GDM1 (cell line): ENCODE results near the gene GBX1.

Experiments
- DNase-seq: peaks from one replicate; lab custom pipeline; 2025; lab: John Stamatoyannopoulos, UW

Gene GBX1

DNA sequence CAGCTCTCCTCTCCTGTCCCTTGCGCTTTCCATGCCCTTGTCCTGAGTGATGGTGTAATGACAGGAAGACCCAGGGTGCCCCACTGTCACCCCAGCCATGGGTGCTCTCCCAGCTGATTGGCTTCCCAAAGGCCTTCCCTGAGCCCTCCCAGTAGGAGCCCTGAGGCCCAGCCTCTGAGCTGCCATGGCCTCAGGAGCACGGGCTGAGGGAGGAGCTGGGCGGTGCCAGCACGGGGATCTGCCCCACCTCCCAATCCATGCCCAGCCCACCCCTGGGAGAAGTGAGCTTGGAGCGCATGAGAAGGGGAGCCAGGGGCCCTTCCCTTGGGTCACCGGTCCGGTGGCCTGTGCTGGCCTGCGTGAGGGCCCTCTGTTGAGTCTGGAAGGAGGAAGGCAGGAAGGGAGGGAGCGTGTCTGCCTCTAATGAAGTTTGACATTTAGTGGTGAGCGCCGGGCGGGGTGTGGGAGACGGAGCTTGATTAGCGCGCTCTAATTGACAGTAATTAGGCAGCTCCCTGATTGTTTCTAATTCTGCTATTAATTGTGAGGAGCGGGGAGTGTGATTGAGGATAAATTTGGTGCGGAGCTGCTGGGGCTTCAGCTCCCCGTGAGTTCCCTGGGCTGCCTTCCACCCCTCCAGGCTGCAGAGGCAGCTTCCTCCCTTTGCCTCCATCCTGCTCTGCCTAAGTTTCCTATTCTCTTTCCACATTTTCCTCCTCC is 28.3 kb downstream of the GBX1 start:
- no peak for DNase-seq

DNA sequence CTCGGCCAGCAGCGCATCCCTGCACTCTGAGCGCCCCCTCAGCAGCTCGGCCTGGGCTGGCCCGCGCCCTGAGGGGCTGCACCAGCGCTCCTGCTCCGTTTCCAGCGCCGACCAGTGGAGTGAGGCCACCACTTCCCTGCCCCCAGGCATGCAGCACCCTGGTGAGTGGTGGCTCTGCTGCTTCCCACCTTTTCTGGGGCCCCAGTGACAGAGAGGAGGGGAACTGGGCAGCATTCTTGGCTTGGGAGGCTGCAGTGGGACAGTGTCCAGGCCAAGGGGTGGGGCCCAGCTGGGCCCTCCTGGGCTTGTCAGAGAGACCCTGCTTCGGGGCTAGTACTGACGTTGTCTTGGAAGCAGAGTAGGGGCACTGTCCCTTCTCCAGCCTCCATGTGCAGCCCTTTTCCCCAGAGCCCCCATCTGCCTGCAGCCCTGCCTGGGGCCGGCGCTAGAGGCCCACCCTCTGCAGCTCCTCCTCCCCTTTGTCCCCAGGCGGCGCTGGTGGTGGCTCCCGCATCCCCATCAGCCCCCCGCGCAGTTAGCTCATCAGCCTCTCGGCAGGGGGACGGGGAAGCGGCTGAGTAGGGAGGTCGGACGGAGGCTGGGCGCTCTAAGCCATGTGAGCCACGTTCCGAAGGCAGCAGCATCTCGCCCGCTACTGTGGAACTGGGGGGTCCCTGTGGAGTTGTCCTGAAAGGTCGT is 29.2 kb downstream of the GBX1 start:
- DNase-seq, result no peak

DNA sequence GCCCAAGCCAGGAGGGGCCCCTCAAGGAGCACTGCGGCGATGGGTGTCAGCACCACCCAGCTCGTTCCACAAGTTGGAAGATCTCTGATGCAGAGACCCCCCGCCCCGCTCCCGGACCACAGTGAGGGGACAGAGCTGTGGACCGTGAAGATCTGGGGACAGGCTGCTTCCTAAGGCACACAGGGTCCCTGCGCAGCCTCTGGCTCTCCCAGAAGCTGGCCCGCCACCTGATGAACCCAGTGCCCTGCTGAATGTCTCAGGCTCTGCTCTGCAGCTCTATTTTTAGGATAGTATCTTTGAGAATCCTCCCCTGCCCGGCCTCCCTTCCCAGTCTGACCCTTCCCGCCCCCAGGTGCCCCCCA is 29.7 kb downstream of the GBX1 start:
- DNase-seq, result no peak

DNA sequence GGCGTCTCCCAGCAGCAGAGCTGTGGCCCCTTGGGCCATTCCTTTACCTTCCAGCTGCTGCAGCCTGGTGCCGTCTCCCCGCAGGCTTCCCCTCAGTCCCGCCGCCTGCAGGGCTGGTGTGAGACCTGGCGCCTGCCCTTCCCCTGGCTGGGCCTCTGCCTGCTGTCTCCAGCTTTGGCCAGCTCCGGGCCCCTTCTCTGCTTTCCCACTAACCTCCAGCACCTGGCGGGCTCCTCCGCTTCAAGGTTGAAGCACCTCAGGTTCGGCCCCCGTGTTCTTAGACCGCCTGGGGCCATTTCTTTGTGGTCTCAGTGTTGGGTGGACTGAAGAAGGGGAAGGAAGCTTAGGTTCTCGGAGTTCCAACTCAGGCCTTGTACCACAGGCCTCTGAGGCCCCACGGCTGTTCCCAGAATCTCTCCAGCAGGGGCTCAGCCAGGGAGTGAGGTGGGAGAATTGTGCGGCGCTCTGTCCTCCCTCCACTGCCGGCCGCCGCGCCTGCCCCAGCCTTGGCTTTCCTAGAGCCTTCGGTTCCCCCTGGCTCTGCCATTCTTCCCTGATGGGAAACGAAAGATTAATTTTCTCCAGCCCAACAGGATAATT is 30.3 kb downstream of the GBX1 start:
- DNase-seq, result no peak

DNA sequence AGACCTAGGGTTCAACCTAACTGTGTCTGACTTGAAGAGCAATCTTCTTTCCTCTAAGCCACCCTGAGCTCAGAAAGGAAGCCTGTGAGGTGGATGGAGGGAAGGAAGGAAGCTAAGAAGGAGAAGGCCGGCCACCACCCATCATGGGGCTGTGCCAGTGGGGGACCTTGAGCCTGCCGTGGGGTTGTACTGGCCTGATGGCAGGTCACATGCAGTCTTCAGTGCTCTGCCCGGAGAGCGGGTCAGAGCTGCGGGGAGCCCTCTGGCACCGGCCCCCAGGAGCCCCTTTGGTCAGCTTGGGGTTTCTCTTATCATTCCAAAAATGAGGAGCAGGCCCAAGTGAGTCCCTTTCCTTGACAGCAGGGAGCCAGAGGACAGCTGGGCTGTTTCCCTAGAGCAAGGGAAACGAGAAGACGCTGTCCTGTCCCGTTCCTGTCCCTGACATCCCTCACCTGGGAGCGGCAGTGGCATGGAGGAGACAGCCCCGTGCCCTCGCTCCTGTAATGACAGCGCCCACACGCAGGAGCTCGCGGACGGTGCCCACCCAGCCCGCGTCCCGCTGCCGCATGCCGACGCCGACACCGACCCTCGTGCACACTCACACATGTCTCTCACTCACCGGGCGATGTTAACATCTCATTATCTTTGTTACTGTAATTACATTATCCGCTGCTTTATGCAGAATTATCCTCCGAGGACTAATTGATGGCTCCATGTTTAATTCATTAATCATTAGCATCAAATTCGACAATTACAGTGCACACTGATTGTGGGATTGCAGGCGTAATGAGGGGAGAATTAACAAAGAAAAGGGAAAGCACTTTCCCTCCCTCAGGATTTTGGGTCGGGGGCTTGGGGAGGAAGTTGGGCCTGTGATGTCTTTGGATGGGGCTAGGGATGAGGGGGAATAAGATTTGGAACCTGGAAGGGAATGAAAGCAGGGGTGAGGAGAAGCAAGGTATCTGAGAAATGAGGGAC is 31.3 kb downstream of the GBX1 start:
- no peak for DNase-seq

DNA sequence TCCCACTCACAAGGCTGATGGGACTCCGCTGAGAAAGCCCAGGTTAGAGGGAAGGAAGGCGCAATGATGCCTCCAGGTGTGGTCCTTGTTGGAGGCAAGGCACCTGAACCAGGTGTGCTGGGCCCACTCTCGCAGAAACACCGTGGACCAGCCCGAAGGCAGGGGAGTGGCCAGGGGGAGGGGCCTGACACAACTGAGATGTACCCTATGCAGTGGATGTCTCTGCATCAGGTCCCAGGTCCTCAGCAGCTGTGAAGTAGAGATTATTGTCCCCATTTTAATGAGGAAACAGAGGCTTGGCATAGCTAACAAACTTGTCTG is 32.0 kb downstream of the GBX1 start:
- DNase-seq, result no peak

DNA sequence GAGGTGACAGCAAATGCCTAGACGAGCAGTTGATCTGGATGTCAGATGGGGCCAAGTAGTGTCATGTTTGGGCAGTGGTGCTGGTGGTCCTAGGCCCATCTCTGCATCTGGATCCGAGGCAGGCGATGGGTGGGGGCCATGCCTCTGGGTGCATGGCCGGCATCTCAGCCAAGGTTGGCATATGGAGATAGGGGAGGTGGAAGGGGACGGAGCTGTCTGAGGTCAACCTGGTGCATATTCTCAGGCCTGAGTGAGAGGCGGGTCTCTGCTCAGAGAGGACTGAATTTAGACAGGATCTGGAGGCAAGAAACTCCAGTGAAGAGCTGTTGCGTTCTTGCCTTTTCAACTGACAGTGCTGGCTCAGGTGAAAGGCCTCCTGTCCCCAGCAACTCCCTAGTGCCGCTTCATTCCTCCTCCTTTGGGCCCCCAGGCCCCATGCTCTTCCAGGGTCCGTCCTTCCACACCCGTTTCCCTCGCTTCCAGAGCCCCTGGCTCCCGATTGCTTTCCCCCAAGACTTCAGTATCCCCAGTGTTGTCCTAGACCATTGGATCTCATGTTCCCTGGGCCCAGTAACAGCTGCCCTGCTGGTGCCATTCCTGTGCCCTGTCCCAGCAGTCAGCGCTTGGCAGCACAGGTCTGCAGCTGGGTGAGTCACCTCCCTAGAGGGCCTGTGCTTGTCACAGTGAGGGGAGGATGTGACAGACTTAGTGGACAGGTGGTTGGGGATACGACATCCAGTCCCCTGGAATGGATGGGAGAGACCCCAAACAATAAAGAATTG is 32.6 kb downstream of the GBX1 start:
- no peak for DNase-seq

DNA sequence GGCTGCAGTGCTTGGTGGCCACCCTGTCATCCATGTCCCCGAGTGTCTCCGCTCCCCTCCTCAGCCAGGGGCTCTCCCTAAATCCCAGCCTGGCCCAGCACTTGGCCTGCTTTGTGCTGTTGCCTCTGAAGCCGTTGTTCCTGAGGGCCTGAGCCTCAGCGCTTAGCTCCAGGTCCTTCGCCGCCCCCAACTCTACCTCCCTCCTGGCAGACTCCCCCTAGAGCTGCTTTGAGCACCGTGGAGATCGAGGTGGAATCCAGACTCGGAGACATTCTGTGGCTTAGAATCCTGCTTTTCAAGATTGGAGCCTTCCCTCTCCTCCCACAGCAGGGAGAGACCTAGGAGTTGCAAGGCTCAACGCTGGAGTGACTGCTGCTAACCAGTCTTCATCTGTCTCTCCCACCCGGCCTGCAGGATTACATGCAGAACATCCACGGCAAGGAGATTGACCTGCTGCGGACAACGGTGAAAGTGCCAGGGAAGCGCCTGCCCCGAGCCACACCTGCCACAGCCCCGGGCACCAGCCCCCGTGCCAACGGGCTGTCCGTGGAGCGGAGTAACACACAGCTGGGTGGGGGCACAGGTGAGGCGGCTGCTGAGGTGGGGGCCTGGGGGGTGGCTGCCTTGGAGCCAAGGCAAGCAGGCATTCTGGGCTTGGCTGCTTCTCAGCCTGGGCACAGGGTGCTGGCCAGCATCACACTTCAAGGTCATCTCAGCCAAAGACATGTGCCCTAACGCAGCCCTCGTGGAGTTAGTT is 33.3 kb downstream of the GBX1 start:
- DNase-seq, result no peak

DNA sequence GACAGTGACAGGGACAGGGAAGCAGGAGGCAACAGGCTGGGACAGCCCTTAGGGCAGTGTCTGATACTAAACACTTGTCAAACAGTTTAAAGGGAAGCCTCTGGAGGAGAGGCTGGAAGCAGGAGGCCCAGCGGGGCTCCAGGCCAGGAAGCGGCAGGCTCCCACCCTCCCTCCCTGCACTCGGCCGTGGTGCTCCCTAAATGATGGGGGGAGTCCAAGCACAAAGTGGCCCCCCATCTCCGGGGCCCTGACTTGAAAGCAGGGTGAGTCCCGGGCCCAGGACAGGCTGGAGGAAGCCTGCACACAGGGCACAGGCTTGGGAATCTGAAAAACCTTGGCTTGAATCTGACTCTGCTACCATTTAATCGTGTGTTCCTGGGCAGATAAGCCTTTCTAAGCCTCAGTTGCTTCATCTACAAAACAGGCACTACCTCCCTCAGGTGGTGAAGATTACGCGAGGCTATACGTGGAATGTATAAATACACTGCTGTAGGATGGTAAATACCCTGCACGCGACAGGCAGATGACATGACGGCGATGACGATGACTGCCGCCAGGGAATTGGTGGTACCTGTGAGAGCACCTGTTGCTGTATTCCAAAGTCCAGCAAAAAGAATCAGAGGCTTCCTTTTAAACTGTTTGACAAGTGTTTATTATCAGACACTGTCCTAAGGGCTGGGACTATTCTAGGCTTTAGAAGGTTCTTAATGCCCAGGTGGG is 34.1 kb downstream of the GBX1 start:
- DNase-seq, result no peak

DNA sequence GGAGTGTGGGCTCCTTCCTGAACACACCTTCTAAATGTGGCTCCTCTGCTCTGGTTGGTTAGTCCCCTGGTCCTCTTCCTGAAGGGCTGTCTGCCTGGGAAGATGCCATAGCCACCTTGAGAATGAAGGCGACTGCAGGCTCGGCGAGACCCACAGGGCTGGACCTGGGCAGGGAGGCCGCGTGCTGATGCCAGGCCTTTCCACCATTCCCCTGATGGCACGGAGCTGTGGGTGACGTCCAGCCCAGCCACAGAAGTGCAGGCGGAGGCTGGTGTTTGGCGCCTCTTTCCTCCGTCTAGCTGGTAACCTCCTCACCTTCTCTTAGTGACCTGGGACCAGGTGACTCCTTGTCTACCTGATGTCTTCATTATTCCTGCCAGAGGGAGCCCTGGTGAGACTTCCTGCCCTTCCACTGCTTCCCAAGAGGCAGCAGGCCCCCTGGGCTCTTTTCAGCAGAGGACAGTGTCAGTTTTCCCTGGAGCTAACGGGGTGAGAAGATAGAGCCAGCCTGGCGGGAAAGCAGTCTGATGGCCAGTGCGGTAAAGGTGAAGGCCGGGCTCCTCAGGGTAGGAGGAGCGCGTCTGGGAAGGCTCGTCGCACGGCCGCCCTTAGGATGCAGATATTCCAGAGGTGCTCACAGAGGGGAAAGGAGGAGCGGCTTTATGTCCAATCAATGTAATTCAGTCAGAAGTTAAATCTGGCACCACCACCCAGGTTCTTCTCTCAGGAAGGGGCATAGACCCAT is 34.9 kb downstream of the GBX1 start:
- no peak for DNase-seq

DNA sequence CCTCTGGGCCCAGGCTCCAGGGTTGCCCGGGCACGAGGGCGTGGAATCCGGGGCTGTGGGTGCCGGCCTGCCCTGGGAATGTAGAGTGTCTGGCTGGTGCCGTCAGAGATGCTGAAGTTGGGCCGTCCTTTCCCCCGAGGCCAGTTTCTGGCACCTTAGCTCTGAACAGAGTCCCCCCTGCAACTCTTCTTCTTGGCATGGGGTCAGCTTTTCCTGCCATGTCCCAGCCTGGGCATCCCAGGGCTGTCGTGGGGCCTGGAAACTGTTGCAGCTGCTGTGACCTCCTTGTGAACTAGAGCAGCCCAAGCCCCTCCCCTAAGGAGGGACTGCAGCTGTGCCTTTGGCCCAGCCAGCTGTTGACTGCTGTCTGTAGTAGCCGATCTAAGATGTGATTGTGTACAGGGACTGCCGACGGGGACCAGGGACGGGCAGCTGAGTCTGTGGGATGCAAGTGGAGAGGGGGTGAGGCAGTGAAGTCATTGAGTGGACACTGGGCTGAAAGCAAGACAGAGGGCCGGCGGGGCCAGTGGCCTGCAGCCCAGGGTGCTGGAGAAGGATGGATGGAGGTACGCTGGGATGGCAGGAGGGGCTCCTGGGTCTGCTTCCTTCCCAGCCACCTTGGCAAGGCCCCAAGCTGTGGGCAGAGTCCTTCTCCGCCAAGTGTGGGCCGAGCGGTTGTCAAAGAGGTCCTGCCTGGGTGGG is 35.8 kb downstream of the GBX1 start:
- no peak for DNase-seq

DNA sequence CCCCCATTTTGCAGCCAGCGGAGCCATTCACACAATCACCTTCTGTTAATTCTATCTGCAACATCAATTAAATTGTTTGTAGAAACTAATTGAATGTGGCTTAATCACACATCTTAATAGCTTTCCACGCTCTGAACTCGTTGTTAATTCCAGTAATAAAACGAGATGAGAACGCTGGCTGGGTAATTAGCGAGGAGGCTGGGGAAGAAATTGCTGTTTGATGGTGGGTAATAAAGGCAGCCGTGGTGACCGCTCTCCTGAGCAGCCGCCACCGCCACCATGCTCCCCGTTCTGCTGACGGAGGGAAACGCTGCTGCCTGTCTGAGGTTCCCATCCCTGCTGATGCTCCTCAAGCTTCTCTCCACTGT is 36.3 kb downstream of the GBX1 start:
- DNase-seq, result no peak

DNA sequence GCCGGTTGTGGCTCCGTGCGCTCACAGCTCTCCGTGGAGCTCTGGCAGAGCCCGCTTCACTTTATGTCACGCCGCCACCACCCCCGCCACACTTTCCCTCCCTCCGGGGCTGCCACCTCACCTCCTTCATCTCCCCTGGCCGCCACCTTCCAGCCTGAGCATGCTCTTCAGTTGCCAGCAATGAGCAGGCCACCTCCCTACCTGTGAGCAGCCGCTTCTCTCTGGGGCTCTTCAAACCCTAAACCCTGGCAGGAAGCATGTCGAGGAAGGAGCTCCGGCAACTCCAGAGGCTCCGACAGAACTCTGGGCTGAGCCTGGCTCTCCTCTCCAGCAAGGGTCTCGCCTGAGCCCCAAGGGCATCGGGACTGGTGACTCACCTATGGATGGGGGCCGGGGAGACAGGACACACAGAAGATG is 36.7 kb downstream of the GBX1 start:
- DNase-seq, result no peak

DNA sequence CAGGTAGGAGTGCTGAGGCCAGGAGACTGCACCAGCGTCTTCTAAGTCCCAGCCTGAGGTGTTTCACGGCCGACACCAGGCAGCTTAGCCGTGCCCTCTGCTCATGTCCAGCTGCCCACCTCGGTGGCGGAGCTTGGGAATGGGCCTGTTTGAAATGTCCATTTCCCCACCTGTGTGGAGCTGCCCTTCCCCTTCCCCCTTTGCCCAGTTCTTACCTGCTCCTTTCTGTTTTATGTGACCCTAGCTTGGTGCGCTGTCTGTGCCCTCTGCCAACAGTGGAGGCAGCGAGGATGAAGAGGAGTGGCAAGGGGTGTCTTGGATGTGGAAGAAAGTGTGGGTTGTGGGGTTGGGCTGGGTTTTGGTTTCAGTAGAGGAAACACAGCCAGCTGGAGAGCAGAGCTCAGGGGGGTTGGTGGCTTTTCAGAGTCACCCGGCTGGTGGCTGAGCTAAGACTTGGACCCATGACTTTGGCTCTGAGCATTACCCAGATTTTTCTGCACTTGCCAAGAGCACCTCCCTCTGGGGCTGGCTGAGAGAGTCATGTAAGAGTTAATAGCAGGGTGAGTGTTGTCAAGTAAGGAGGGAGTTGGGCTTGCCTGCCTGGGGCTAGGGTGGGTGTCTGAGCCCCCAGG is 37.4 kb downstream of the GBX1 start:
- no peak for DNase-seq

DNA sequence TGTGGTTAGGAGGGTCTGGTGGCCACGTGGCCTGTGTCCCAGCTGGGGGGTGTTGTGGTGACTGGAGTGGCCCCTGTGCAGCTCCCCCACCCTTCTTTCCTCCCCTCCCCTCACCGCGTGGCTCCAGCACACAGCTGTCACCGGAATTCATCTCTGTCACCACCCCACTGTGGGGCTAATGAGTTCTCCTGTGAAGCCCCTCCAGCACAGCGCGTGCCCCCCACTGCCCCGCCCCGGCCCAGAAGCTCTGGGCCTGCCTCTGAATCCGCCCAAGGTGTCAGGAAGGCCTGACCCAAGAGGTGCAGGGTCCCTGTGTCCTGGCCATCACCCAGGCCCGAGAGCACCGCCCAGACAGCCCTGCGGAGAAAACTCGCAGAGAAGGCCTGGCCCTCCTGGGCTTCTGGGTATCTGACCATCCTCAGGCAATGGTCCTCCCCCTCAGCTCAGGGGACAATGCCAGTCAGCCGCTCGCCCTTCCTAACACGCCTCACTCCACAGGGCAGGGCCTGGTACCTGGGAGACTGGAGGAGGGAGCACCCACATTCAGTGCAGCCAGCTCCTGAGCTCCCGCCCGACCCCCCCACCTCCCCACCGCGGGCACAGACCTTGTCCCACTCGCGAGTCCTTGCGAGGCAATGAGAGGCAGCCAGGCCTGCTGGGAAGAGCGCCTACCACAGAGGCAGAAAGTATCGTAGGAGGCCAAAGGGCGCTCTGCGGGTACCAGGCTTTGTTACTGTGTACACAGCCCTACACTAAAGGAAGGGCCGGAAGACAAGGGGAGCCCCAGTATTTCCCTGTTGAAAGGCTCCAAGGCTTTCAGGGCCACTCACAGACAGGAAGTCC is 38.2 kb downstream of the GBX1 start:
- DNase-seq, result no peak

DNA sequence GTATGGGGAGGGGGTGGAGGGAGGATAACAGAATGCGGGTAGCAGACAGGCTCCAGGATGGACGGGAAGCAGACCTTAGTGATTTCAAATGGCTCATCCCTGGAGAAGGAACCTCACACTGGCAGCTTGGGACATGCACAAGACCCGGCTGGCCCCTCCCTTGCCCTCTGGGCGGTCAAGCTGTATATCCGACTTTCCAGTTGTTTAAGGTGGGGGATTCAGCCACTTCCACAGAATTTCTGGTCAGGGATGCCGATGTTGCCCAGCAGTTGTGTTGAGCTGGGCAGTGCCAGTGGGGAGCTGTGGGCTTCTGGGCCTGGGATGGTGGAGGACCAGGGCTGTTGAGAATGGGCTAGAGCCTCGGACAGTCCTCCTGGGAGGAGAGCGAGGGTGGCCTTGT is 38.8 kb downstream of the GBX1 start:
- no peak for DNase-seq

DNA sequence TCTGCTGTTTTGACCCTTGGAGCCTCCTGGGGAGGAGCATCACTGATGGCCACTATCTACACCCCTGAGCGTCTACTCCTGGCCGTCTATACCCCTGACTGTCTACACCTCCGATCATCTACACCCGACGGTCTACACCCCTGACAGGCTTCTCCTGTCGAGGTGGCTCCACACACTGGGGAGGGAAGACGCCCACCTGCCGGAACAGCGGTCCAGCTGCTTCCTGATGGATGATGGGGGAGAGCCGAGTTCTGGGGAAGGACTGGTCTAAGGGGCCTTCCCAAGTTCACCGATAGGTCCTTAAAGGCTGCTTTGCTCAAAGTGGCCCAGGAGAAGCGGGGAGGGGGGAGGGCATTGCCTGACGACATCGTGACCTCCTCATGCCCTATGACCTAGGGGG is 39.4 kb downstream of the GBX1 start:
- DNase-seq, result no peak
